Spleen (tissue), 11 donors: ENCODE measurements around the gene CGREF1. TPM values are rescaled to one million over a fixed set of nuclear protein-coding genes. Genes with fewer than 3 reads are reported as not detected.

Experiments used
- DNase-seq: peaks from one replicate; pipeline ENCODE4 v3.0.0-alpha.2; 2020
- H3K27ac ChIP-seq, 8 donors: fragments of 200-600 bp; sonication (generic) in 7 of 8; 1 replicate in 4 of 8; 2 replicates in 4 of 8; pipeline versions ENCODE4 v1.5.0 to v1.8.0; 2016 to 2021; ENCODE audit warnings: inconsistent platforms in 4 of 8, mild to moderate bottlenecking in 4 of 8, moderate library complexity in 1 of 8
- H3K27me3 ChIP-seq, 7 donors: fragments of 200-600 bp; sonication (generic) in 6 of 7; replicated peaks in 1 of 7; 1 replicate in 4 of 7; 2 replicates in 3 of 7; pipeline versions ENCODE4 v1.5.0 to v1.8.0; 2016 to 2021; ENCODE audit warnings: inconsistent platforms in 3 of 7, mild to moderate bottlenecking in 1 of 7
- H3K36me3 ChIP-seq, 6 donors: fragments of 200-600 bp; sonication (generic) in 5 of 6; 1 replicate in 4 of 6; 2 replicates in 2 of 6; pipeline versions ENCODE4 v1.5.0 to v1.8.0; 2016 to 2021; ENCODE audit warnings: inconsistent platforms in 2 of 6
- H3K4me1 ChIP-seq, 6 donors: fragments of 200-600 bp; sonication (generic) in 5 of 6; 1 replicate in 3 of 6; 2 replicates in 3 of 6; pipeline versions ENCODE4 v1.5.0 to v1.8.0; 2016 to 2021; ENCODE audit warnings: inconsistent platforms in 3 of 6
- H3K4me3 ChIP-seq, 8 donors: fragments of 200-600 bp; sonication (generic) in 7 of 8; 1 replicate in 4 of 8; 2 replicates in 4 of 8; pipeline versions ENCODE4 v1.5.0 to v1.8.0; 2016 to 2021; ENCODE audit warnings: inconsistent platforms in 4 of 8, mild to moderate bottlenecking in 4 of 8, moderate library complexity in 2 of 8
- H3K9me3 ChIP-seq, 8 donors: fragments of 200-600 bp; sonication (generic) in 7 of 8; 1 replicate in 4 of 8; 2 replicates in 4 of 8; pipeline versions ENCODE4 v1.5.0 to v1.8.0; 2016 to 2021; ENCODE audit warnings: inconsistent platforms in 4 of 8
- POLR2A ChIP-seq, 3 donors: fragments of 450-650 bp; IDR thresholded peaks; one replicate each; pipeline ENCODE4 v1.5.1; 2017; ENCODE audit warnings: antibody characterized with exemption in 3 of 3, mild to moderate bottlenecking in 1 of 3
- POLR2AphosphoS5 ChIP-seq, 3 donors: sonication (generic); formaldehyde crosslinking; IDR thresholded peaks; one replicate each; pipeline ENCODE4 v1.5.1; 2017; ENCODE audit warnings: antibody characterized with exemption in 3 of 3
- WGBS, 5 donors: extraction: QIAGEN DNeasy Blood & Tissue Kit in 3 of 5; methylation state at CpG; one replicate each; pipeline versions ENCODE4 v1.1.5 to v1.1.7; 2013 to 2018; 5-methylcytosine and 5-hydroxymethylcytosine counted together
- intact Hi-C: fragments of 100-400 bp; cut with DNase I; formaldehyde crosslinking; loops from one replicate; pipeline ENCODE4 v1.15.0; 2023; ENCODE audit warnings: low total_unique reads
- polyA plus RNA-seq, 3 donors: library from polyadenylated mRNA; stranded (reverse); fragments of 200-250 nt; gene quantifications; one replicate each; pipeline ENCODE4 v1.2.1, GENCODE V29; 2013
- total RNA-seq, 7 donors: library from RNA; depleted of rRNA in 3 of 7; stranded (reverse); fragments of >200 nt in 3 of 7; fragmentation: NEBNext Ultra II Directional in 4 of 7; extraction: Animal tissue kit (Norgen Biotek cat#: 25700) in 4 of 7; gene quantifications; one replicate each; pipeline versions ENCODE4 v1.1.0 to v1.2.1, GENCODE V29; 2016 to 2021
- TF ChIP-seq, protein P1 (sequence below), 11 experiments: fragments of 200-600 bp in 7 of 11; fragments of 450-650 bp in 4 of 11; sonication (generic) in 4 of 11; IDR thresholded peaks in 8 of 11; conservative IDR thresholded peaks in 3 of 11; 1 replicate in 7 of 11; 2 replicates in 4 of 11; pipeline versions ENCODE4 v1.4.0 to v1.8.0; 2016 to 2021; ENCODE audit warnings: antibody characterized with exemption in 11 of 11, inconsistent platforms in 4 of 11, mild to moderate bottlenecking in 1 of 11
- donor health status: healthy with polysubstance abuse.
- donor health status: DM: no; HTN: no; CAD: no; lungs with moderate emphysema.
- donor health status: DM: no; HTN: no; CAD: no.
- donor health status: Bipolar disorder and iron deficiency.
- donor health status: healthy.
- donor health status: DM: no; HTN: no; CAD: no.
- donor health status: DM: yes; HTN: yes; CAD: no.

The CGREF1 gene
- total and polyA plus RNA-seq, 10 donors: 0.17 to 0.82 (median 0.46) TPM; not detected in 3

DNA sequence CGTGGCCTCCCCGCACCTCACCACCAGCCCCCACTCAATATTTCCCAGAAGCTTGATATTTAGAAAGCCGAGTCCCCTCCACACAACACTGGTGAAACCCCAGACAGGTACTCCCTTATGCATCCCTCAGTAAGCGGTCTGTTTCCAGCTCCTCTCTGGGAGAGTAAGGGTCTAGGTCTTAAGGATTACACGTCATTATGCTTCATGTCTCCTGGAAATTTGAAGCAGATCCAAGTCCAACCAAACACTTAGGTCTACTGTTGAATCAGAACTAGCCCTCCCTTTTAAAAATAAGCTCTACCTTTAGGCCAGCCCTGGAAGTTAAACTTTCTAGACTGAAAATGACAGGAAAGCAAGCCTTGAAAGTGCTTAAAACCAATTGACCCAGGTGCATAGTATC is 46.0 kb downstream of the CGREF1 start:
- H3K4me3 ChIP-seq: no peak overlapping the region
- no peak for DNase-seq
- peak overlapping the region; percentile 78 to 97 (median 94) for H3K27ac ChIP-seq
- H3K27me3 ChIP-seq: no peaks in the 10 kb centered on the region
- TF ChIP-seq, protein P1, sequence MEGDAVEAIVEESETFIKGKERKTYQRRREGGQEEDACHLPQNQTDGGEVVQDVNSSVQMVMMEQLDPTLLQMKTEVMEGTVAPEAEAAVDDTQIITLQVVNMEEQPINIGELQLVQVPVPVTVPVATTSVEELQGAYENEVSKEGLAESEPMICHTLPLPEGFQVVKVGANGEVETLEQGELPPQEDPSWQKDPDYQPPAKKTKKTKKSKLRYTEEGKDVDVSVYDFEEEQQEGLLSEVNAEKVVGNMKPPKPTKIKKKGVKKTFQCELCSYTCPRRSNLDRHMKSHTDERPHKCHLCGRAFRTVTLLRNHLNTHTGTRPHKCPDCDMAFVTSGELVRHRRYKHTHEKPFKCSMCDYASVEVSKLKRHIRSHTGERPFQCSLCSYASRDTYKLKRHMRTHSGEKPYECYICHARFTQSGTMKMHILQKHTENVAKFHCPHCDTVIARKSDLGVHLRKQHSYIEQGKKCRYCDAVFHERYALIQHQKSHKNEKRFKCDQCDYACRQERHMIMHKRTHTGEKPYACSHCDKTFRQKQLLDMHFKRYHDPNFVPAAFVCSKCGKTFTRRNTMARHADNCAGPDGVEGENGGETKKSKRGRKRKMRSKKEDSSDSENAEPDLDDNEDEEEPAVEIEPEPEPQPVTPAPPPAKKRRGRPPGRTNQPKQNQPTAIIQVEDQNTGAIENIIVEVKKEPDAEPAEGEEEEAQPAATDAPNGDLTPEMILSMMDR (IDR thresholded peaks at IDR 0.05 in 8 of 11, conservative IDR thresholded peaks at IDR 0.05 in 3 of 11): no peak
- TF ChIP-seq POLR2AphosphoS5 (IDR thresholded peaks at IDR 0.05) (no peak), POLR2A (IDR thresholded peaks at IDR 0.05) (no peak)
- peaks cover 40 to 94% (median 74%) of the 10 kb centered on the region in 6 donors for H3K4me1 ChIP-seq
- intact Hi-C loops: no loop called here
- H3K36me3 ChIP-seq: peaks cover 0 to 24% (median 19%) of the 10 kb centered on the region in 6 donors
- whole genome bisulfite sequencing, 5 donors: 79 to 83% (median 81%) methylated on average over 5 of the region's 5 CpGs
- H3K9me3 ChIP-seq: no peaks in the 10 kb centered on the region

- TF ChIP-seq POLR2A (IDR thresholded peaks at IDR 0.05) (no peak), POLR2AphosphoS5 (IDR thresholded peaks at IDR 0.05) (no peak)
- TF ChIP-seq, protein P1 (IDR thresholded peaks at IDR 0.05 in 8 of 11, conservative IDR thresholded peaks at IDR 0.05 in 3 of 11): no peak
- intact Hi-C loops: no loop called here
- peak; percentile 83 for DNase-seq
Observed at GRCh38 chr2:27071990-27072830, 46.7 kb downstream of the CGREF1 start.

GRCh38 chr2:27071277-27071989 is 47.5 kb downstream of the CGREF1 start, which contains the start of gene OST4:
TSS of gene OST4 (minus strand) at chr2:27071654.
- Histone ChIP-seq H3K4me3 (peak within 1 kb of the TSS; percentile 43 to 94 (median 88)), H3K4me1 (peaks cover 38 to 95% (median 72%) of the 10 kb centered on the region in 6 donors), H3K36me3 (peaks cover 0 to 39% (median 25%) of the 10 kb centered on the region in 6 donors), H3K27ac (peak within 1 kb of the TSS; percentile 78 to 97 (median 94)), H3K27me3 (no peaks in the 10 kb centered on the region), H3K9me3 (no peaks in the 10 kb centered on the region)
- WGBS, 5 donors: 0% methylated on average over 14 to 86 of the region's 86 CpGs
- DNase-seq: peak; percentile 99
- intact Hi-C loops: no loop called here
- TF ChIP-seq POLR2AphosphoS5 (IDR thresholded peaks at IDR 0.05) (peak; percentile 94 to 96 (median 95)), POLR2A (IDR thresholded peaks at IDR 0.05) (peak in 1 of 3 donors; percentile 54)
- TF ChIP-seq, protein P1 (IDR thresholded peaks at IDR 0.05 in 8 of 11, conservative IDR thresholded peaks at IDR 0.05 in 3 of 11): peak in 5 of 11 experiments; percentile 11 to 49 (median 24)

More at GRCh38 chr2:27071990-27072830, 46.7 kb downstream of the CGREF1 start:
- H3K4me1 ChIP-seq: peaks cover 38 to 94% (median 74%) of the 10 kb centered on the region in 6 donors
- H3K4me3 ChIP-seq: peak overlapping the region; percentile 43 to 94 (median 88)
- no peaks in the 10 kb centered on the region for H3K27me3 ChIP-seq
- H3K36me3 ChIP-seq: peaks cover 0 to 31% (median 25%) of the 10 kb centered on the region in 6 donors
- 3 to 9% (median 7%) methylated on average over 32 to 34 of the region's 34 CpGs for WGBS, 5 donors
- H3K9me3 ChIP-seq: no peaks in the 10 kb centered on the region
- H3K27ac ChIP-seq: peak overlapping the region; percentile 78 to 97 (median 94)
